DMS53 treated with DMSO at 0.1 percent for 48 hours (cell line): ENCODE results near the gene FAM234A.
"Not testable (repeated sequence)": the region's sequence is repeated elsewhere in the genome, so short reads cannot be mapped to it uniquely, and the experiment has no call there.

Experiments
- DNase-seq: peaks from one replicate; lab custom pipeline; 2025; ENCODE audit not compliant: unreplicated experiment; lab: John Stamatoyannopoulos, UW

FAM234A gene

GRCh38 chr16:234468-235305, at the start of gene FAM234A:
Gene FAM234A, plus strand, starts transcription at chr16:234821. Its CDS starts 19,593 bp downstream, at chr16:254414.
- peak; percentile 79 for DNase-seq

- DNase-seq: no peak
Observed at GRCh38 chr16:185213-185612, 49.4 kb upstream of the FAM234A start.

GRCh38 chr16:185691-186090, 48.9 kb upstream of the FAM234A start:
- DNase-seq: no peak

- DNase-seq: no peak
Observed at GRCh38 chr16:187330-187729, 47.3 kb upstream of the FAM234A start.

GRCh38 chr16:188674-189073, 45.9 kb upstream of the FAM234A start:
- no peak for DNase-seq

GRCh38 chr16:189604-190186, 44.9 kb upstream of the FAM234A start:
- DNase-seq: no peak

- no peak for DNase-seq
Observed at GRCh38 chr16:191831-192230, 42.8 kb upstream of the FAM234A start.

GRCh38 chr16:192686-193085, 41.9 kb upstream of the FAM234A start:
- no peak for DNase-seq

GRCh38 chr16:193441-193840, 41.2 kb upstream of the FAM234A start:
- DNase-seq: no peak

- no peak for DNase-seq
Observed at GRCh38 chr16:194516-194915, 40.1 kb upstream of the FAM234A start.

GRCh38 chr16:200388-200787, 34.2 kb upstream of the FAM234A start:
- no peak for DNase-seq

GRCh38 chr16:203246-203645, 31.4 kb upstream of the FAM234A start:
- DNase-seq: no peak

GRCh38 chr16:204046-204445, 30.6 kb upstream of the FAM234A start:
- DNase-seq: not testable (repeated sequence)

GRCh38 chr16:209359-209758, 25.3 kb upstream of the FAM234A start:
- not testable (repeated sequence) for DNase-seq

GRCh38 chr16:211631-212180, 22.9 kb upstream of the FAM234A start:
- DNase-seq: not testable (repeated sequence)

GRCh38 chr16:212999-213398, 21.6 kb upstream of the FAM234A start:
- DNase-seq: no peak

GRCh38 chr16:220021-220420, 14.6 kb upstream of the FAM234A start:
- no peak for DNase-seq

- no peak for DNase-seq
Observed at GRCh38 chr16:228151-228851, 6.3 kb upstream of the FAM234A start.

GRCh38 chr16:228852-229730, 5.5 kb upstream of the FAM234A start, which contains the start of gene LUC7L:
Gene LUC7L, minus strand, starts transcription at chr16:229449. Its CDS starts 110 bp downstream, at chr16:229339.
- DNase-seq: peak; percentile 35

GRCh38 chr16:229731-230281, 4.8 kb upstream of the FAM234A start:
- no peak for DNase-seq
